Stimulated activated CD4-positive, alpha-beta T cell treated with anti-CD3 and anti-CD28 coated beads, Interleukin-15, amount 100 ng/mL, for 24 hours (primary cell): ENCODE data around the gene ASB6.
"Not testable (repeated sequence)": the region's sequence is repeated elsewhere in the genome, so short reads cannot be mapped to it uniquely, and the experiment has no call there.

ENCODE experiments used
- DNase-seq: peaks from one replicate; pipeline ENCODE4 v3.0.0-alpha.2; 2020

The ASB6 gene

DNA sequence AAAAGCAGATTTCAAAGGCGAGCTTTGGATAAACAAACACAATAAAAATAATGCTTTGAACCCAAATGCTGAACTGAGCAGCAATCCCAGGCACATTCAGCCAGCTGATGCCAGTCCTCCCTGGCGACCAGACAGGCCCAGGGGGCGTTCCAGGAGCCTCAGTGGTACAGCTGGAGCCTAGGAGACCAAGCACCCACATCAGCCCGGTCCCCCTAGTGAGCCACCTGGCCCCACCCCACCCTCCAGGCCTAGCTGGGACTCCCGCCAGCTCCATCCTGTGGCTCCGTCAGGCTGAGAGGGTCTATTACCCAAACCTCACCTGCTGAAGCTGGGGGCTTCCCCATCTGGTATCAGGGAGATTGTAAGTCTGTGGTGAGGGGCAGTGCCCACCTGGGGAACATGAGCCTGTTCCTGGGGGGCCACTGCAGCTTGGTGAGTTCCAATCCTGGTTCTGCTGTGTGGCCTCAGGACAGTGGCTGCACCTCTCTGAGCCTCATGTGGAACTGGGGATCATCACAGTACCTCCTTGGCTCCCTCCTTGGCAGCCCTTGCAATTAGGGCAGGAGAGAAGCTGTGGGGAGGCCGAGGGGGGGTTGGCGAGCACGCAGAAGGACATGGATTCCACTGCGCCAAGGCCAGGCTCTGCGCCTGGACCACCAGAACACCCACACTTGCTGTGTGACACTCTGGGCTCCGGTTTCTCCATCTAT, 37.7 kb downstream of the ASB6 start:
- DNase-seq = no peak

DNA sequence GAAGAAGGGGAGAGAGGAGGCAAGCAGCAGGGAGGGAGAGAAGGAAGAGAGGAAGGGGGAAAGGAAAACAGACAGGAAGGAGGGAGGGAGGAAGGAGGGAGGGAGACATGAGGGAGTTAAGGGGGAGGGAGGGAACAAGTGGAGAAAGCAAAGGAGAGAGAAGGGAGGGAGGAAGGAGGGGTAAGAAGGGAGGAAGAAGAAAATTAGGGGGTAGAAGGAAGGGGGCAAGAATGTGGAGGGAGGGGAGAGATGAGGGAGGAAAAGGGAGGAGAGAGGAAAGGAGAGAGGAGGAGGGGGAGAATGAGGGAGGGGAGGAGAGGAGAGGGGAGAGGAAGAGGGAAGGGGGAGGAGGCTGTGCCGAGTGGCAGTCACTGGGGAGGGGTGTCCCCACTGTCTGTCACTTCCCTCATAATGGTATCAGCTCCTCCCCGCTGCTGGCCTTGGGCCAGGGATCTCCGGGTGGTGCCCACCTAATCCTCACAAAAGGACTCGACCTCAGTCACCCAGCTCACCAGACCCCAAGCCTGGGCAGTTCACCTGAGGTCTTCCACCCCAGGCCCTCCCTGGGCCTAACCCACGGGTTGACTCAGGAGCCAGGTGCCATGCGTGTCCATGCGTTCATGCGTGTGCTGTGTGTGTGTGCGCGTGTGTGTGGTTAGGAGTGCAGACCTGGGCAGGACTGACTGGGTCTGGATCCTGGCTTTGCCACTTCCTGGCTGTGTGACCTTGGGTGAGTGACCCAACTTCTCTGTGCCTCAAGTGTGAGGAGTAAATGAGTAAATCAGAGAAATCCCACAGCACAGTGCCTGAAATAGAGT, 39.1 kb downstream of the ASB6 start:
- no peak for DNase-seq

DNA sequence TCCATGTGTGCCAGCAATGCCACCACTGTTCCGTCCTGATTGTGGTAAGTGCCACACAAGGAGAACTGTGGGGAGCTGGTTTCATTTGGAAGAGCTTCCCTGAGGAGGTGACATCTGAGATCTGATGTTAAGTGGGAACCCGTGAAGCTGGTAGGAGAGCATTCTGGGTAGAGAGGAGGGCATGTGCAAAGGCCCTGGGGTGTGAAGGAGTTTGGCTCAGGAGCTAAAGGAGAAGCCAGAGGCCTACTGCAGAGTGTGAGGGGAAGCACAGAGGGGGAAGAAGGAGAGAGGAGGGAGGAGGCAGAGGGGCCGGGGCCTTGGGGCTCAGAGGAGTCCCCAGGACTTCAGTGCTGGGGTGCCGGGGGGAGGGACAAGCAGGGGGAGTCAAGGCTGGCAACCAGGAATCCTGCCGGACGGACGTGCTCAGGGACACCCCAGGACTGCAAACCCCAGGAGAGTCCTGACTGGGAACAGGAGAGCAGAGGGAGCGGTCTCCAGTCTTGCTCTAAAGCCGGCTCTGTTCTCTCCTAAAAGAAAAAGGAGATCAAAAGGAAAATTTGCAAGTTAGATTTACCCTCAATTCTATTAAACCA, 40.8 kb downstream of the ASB6 start:
- no peak for DNase-seq

DNA sequence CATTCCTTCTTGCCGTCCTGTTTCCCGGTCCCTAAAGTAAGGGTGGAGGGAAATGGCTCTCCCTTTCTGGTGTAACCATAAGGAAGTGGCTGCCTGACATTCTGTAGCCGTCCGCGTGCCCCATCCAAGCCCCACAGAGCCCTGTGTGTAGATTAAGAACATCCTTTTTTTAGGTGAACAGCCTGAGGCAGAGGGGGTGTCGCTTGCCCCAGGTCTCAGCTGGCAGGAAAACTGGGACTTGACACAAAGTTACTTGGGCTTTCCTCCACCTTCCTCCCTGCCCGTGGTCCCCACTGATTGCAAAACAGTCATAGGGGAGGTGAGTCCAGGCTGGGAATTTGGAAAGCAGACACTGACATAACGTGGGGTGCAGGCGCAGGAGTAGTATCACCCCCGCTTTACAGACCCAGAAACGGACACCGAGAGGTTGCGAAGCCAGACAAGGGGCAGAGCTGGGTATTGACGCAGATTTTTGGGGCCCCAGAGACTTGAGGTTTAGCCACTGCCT, 43.8 kb downstream of the ASB6 start:
- no peak for DNase-seq

DNA sequence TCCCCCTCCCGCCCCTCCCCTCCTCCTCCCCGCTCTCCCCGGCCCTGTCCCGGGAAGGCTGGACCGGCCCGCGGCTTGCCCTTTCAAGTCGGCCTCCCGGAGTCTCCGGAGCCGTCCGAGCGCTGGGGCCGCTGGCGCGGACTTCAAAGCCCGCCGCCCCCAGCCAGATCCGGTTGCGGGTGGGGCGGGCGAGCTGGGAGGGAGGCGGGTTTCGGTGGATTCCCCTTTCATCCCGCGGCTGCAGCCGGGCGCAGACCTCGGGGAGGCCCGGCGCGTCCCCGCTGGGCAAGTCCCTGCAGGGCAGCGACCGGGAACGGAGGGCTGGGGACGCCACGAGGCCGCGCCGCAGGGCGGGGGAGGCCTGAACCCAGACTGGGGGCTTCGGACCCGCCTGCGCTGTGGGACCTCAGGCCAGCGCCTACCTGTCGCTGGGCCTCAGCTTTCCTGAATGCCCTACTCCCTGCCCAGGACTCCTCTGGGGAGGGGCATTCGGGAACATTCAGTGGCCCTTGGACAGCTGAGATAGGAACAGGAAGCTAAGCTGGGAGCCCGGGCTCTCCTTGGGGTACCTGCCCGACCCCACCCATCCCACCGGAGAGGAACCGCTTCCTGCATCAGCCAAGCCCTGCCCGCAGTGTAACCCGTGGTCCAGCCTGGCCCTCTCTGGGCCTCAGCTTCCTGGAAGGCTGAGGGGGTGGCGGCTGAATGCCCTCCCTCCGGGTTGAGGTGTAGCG, 44.4 kb downstream of the ASB6 start:
- DNase-seq = peak; percentile 40

DNA sequence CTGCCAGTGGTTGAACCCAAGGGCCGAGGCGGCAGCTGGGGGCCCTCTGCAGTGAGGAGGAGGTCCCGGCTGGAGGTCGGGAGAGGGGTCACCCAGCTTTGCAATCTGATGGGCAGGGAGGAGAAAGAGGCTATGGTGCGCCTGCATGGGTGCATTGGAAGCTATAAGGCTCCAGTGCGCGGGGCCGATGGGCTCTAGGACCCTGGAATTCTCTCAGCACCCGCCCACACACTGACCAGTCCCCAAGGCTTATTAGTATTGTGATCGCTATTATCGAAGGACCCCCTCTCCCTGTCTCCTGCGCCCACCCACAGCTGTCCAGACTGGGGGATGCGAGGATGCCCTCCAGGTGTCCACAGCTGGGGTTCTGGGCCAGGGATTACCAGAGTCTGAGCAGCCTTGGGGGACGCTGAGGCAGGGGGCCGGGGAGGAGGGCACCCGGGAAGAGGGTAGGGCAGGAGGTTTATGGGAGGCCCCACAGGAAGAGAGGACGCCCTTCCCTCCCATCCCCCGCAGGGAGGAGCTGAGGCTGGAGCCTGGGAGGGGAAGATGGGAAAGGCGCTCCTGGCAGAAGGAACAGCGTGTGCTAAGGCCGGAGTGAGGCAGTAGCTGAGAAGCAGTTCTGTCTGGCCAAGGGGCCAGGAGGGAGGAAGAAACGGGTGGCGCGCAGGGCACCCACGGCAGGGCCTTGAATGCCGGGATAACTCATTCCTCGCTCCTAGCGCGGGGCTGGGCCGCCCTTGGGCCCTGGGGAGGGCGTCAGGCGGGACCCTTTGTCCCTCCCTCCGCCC, 45.2 kb downstream of the ASB6 start:
- DNase-seq = no peak

DNA sequence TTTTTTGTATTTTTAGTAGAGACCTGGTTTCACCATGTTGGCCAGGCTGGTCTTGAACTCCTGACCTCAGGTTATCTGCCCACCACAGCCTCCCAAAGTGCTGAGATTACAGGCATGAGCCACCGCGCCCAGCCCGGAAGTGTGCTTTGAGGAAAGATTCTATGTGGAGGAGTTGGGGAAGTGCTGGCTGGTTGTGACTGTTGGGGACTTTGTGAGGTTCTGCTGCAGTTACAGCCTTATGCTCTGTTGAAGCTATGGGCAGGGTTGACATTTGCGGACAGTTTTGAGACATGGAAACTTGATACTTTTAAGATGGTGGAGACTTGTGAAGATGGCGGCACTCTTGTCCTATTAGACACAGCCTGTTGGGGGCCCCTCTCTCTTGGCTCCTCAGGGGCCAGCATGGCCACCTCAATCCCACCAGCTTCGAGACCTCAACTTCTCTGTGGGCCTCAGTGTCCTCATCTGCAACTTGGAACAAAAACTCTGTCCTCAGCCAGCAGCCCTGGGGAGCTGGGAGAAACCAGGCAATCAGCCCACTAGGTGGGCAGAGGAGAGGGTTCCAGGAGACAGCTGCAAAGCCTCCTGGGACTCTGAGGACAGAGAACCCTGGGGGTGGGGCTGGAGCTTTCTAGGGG, 45.9 kb downstream of the ASB6 start:
- no peak for DNase-seq

DNA sequence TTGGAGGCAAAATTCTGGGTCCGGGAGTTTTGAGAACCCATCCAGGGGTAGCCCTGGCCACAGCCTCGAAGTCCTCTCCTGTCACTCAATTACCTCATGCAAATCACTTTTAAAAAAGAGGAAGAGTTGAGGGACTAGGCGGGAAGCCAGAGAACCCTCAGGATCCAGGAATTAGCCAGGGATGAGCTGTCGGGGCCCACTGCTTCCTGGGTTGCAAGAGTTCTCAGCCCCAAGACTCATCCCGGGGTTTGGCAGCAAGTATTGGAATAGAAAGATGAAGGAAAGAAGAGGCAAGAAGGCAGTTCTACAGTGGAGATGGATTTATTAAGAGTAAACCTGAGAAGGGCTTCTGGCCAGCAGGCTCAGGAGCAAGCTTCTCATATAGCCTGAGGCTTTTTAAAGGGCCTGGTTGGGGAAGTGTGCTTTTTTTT, 46.6 kb downstream of the ASB6 start:
- no peak for DNase-seq

DNA sequence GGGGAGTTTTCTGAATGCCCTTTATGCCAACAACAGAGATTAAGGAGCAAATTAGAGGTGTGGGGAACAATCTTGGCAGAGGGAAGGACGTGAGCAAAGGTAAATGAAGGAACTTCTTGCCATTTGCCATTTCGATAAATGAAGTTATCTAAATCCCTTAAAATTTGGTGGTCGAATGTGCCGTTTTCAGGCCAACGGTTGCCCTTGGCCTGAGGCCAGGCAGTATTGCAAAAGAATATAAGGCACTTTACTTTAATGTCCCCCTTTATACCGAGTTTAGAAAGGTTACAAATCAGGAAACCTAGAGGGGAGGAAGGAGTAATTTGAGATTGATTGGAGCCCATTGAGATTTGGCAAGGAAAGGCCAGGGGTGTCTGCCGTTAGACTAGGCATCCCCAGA, 47.3 kb downstream of the ASB6 start:
- DNase-seq = no peak

DNA sequence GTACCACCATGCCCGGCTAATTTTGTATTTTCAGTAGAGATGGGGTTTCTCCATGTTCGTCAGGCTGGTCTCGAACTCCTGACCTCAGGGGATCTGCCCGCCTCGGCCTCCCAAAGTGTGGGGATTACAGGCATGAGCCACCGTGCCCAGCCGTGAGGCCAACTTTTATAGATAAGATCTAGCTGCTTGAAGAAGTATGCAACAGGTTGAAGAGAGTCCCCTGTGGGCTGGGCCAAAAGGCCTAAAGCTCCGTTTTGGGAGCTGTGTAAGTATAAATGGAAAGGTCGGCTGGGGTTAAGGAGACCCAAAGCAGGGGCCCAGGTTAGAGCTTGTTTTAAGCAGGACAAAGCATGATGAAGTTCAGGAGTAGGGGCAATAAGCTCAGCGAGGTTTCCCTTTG, 49.2 kb downstream of the ASB6 start:
- not testable (repeated sequence) for DNase-seq

DNA sequence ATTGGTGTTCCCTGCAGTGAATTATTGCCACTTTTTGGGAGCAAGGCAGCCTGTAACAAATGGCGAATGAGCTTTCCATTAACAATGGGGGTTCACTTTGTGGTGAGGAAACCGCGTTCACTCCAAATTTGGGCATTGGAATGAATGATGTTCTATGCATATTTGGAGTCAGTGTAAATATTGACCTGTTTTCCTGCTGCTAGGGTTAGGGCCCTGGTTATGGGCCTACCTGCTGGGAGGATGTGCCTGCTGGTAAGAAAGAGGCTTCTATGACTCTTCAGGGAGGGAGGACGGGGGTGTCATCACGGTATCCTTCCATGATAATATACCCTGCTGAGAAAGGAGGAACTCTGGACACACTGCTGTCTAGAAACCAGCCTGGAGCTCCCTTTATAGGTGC, 50.0 kb downstream of the ASB6 start:
- no peak for DNase-seq

DNA sequence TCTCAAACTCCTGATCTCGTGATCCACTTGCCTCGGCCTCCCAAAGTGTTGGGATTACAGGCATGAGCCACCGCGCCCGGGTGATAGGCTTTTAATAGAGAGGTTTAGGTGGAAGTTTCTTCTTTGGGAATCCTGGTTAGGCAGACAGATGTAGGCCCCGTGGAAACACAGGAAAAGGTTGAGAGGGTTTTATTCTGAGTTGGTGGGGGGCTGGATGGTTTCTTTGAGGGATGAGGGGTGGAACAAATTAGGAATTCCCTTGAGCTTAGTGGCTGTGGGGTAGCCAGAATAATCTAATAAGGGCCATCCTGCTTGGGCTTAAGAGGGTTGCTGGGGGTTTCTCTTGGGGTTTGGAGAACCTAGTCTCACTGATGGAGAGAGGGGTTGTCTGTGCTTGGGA, 51.5 kb downstream of the ASB6 start:
- no peak for DNase-seq

DNA sequence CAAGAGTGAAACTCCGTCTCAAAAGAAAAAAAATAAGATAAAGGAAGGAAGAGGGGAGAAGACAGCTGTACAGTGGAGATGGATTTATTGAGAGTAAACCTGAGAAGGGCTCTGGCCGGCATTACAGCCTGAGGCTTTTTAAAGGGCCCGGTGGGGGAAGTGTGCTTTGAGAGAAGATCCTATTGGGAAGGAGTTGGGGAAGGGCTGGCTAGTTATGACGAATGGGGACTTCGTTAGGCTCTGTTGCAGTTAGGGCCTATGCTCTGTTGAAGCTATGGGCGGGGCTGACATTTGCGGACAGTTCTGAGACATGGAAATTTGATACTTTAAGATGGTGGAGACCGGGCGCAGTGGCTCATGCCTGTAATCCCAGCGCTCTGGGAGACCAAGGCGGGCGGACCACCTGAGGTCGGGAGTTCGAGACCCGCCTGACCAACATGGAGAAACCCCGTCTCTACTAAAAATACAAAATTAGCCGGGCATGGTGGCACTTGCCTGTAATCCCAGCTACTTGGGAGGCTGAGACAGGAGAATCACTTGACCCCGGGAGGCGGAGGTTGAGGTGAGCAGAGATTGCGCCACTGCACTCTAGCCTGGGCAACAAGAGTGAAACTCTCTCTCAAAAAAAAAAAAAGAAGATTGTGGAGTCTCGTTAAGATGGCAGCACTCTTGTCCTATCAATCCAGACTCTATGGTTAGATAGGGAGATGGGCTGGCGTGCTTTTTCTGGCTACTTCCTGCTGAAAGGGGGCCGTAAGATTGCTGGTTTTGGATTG, 54.3 kb downstream of the ASB6 start:
- no peak for DNase-seq

DNA sequence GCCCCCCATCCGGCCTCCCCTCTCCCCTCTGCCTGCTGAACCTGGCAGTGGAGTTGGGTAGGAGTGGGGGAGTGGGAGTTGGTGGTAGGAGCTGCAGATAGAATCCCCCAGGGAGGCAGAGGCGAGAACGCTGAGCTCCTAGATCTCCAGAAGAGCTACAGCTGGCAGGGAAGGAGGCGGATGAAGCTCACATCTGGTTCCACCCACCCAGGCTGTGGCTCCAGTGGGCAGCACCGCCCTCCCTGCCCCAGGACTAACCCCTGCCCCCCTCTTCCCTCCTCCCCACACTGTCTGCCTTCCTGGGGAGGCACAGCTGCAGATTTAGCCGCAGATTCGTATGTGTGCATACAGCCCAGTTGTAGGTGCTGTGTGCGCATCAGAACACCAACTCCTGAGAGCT, 55.3 kb downstream of the ASB6 start:
- DNase-seq = no peak

DNA sequence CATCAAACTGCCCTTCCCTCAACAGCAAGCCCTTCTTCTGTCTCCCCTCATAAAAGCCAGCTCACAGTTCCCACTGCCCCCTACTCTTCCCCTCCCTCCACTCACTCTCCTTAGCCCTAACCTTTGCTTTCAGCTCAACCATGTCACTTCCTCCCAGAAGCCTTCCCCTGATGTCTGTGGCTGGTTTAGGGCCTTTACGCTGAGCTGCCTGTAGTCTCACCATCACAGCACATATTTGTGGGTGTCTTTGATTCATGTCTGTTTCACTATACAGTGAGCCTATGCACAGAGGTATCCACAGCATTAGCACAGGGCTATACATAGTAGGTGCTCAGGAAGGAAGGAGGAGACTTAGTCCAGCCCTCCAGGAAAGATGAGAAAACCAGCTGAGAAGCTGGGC, 55.7 kb downstream of the ASB6 start:
- no peak for DNase-seq

DNA sequence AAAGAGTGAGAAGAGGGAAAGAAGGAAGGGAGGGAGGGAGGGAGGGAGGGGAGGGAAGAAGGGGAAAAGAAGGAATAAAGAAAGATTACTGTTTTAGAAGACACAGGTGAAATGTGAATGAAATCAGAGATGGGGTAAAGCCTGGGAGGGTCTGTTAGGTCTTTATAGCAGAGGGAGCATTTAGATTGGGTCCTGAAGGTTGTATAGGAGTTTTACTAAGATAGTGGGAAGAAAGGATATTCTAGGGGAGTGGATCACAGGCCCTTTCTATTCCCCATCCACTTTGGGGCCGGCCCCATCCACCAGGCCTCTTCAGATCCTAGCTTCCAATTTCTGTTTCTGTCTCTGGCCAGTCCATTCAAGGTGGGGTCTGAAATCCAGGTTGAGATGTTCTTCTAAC, 56.6 kb downstream of the ASB6 start:
- DNase-seq = no peak
